A673 (cell line): ENCODE data around the gene AGBL2. TPM values are rescaled to one million over a fixed set of nuclear protein-coding genes. Genes with fewer than 3 reads are reported as not detected.

Source experiments
- BruUV-seq: library from RNA; stranded (reverse); fragments of 400-500 nt; replicated peaks from 2 replicates; lab custom pipeline; 2021; lab: Mats Ljungman, UMichigan
- CTCF ChIA-PET: fragments of 300-600 bp; sonication (Branson Sonifier 250); formaldehyde crosslinking; loops from one replicate; lab custom pipeline; 2022; ENCODE audit warnings: antibody characterized with exemption; lab: Charles Lee
- POLR2A ChIA-PET: fragments of 300-600 bp; sonication (Branson Sonifier 250); formaldehyde crosslinking; loops from one replicate; lab custom pipeline; 2022; ENCODE audit warnings: antibody characterized with exemption; ENCODE audit not compliant: low non-redundant PET; lab: Charles Lee
- DNase-seq: peaks from one replicate; pipeline ENCODE4 v3.0.0-alpha.2; 2015; ENCODE audit warnings: low spot score
- H3K27ac ChIP-seq: fragments of 200-600 bp; sonication (generic); 2 replicates; pipeline ENCODE4 v1.5.1; 2016; ENCODE audit warnings: mixed run types, low read depth, mild to moderate bottlenecking, mixed read lengths, antibody characterized with exemption, low read length; ENCODE audit not compliant: poor library complexity, severe bottlenecking
- H3K27me3 ChIP-seq: fragments of 200-600 bp; sonication (generic); replicated peaks from 2 replicates; pipeline ENCODE4 v1.6.1; 2017; ENCODE audit warnings: mixed run types, low read depth, mild to moderate bottlenecking, mixed read lengths, antibody characterized with exemption, low read length; ENCODE audit not compliant: insufficient read depth, poor library complexity
- H3K36me3 ChIP-seq: fragments of 200-600 bp; sonication (generic); 2 replicates; pipeline ENCODE4 v1.6.1; 2016; ENCODE audit warnings: mixed run types, mild to moderate bottlenecking, mixed read lengths, antibody characterized with exemption, low read length; ENCODE audit not compliant: insufficient read depth, poor library complexity, severe bottlenecking
- H3K4me1 ChIP-seq: fragments of 200-600 bp; sonication (generic); 2 replicates; pipeline ENCODE4 v1.6.1; 2017; ENCODE audit warnings: mixed run types, mild to moderate bottlenecking, mixed read lengths, antibody characterized with exemption, low read length; ENCODE audit not compliant: insufficient read depth, poor library complexity, severe bottlenecking
- H3K4me3 ChIP-seq: fragments of 200-600 bp; sonication (generic); 2 replicates; pipeline ENCODE4 v1.5.1; 2016; ENCODE audit warnings: low read depth, mixed run types, mild to moderate bottlenecking, mixed read lengths, low read length; ENCODE audit not compliant: poor library complexity, severe bottlenecking
- H3K9me3 ChIP-seq: fragments of 200-600 bp; sonication (generic); 2 replicates; pipeline ENCODE4 v1.6.1; 2016; ENCODE audit warnings: mixed run types, low read depth, mild to moderate bottlenecking, mixed read lengths, antibody characterized with exemption, low read length; ENCODE audit not compliant: poor library complexity, severe bottlenecking
- CTCF ChIP-seq: fragments of 300-800, 200-600 bp; sonication (generic); conservative IDR thresholded peaks from 2 replicates; pipeline ENCODE4 v1.5.1; 2017; ENCODE audit warnings: low read depth, mild to moderate bottlenecking, antibody characterized with exemption, low read length, moderate library complexity, mixed read lengths
- EZH2 ChIP-seq: fragments of 200-600 bp; sonication (generic); IDR thresholded peaks from 2 replicates; pipeline ENCODE4 v1.6.1; 2017; ENCODE audit warnings: borderline replicate concordance, low read depth, mild to moderate bottlenecking, mixed read lengths, antibody characterized with exemption, low read length; ENCODE audit not compliant: poor library complexity, severe bottlenecking
- intact Hi-C: fragments of 100-400 bp; cut with micrococcal nuclease; formaldehyde crosslinking; loops from one replicate; pipeline ENCODE4 v1.10.0; 2022; ENCODE audit not compliant: unreplicated experiment
- total RNA-seq: library from RNA; stranded (reverse); gene quantifications from 2 replicates; pipeline ENCODE4 v1.2.3, GENCODE V29; 2021

Gene AGBL2
- total RNA-seq, 1 experiment from 2014 or later: 6.5 TPM

- intact Hi-C loops: no loop called here
- no peak for DNase-seq
- H3K4me1 ChIP-seq: no peaks in the 10 kb centered on the region
- no TSS peak for BruUV-seq
- H3K4me3 ChIP-seq: no peak overlapping the region
- no peaks in the 10 kb centered on the region for H3K9me3 ChIP-seq
- POLR2A ChIA-PET: interaction anchor here (0.8 kb wide), 1 partner anchor 14 kb away, joined by 3 read pairs; no protein-coding TSS in a partner anchor
- H3K27ac ChIP-seq: no peak overlapping the region
- no peaks in the 10 kb centered on the region for H3K27me3 ChIP-seq
- CTCF ChIA-PET: no interaction called here
- H3K36me3 ChIP-seq: peaks cover 33% of the 10 kb centered on the region
- TF ChIP-seq CTCF: no peak
- no peak for TF ChIP-seq EZH2
Observed at GRCh38 chr11:47615249-47615648, 99.9 kb downstream of the AGBL2 start.

- Histone ChIP-seq H3K27me3 (no peaks in the 10 kb centered on the region), H3K4me1 (no peaks in the 10 kb centered on the region), H3K27ac (no peak overlapping the region), H3K9me3 (no peaks in the 10 kb centered on the region), H3K4me3 (no peak overlapping the region), H3K36me3 (peaks cover 5% of the 10 kb centered on the region)
- ChIA-PET POLR2A (interaction anchor here (1.1 kb wide), 1 partner anchor 10 kb away, joined by 5 read pairs; no protein-coding TSS in a partner anchor), CTCF (no interaction called here)
- no peak for DNase-seq
- no peak for TF ChIP-seq CTCF
- no peak for TF ChIP-seq EZH2
- intact Hi-C loops: no loop called here
- BruUV-seq: no TSS peak
Observed at GRCh38 chr11:47611348-47611794, 103.8 kb downstream of the AGBL2 start.

DNA sequence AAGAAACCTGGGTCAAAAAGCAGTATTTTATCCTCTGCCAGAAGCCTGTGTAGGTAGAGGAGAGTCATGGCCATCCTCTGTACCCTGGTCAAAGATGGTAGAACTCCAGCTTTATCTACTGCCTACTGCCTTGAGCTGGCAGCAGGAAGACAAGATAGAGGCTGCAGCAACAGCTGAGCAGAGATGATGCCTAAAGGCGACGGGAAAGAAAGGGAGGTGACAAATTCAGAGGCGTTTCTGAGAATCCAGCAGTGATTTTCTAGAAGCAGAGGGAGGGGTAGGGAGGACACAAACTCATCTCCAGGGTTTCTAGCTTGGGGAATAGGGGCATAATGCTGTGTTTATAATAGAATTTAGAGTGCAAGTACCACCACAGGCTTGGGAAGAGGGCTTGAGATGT, 105.5 kb downstream of the AGBL2 start:
- intact Hi-C loops: no loop called here
- Histone ChIP-seq H3K27ac (no peak overlapping the region), H3K9me3 (no peaks in the 10 kb centered on the region), H3K4me1 (no peaks in the 10 kb centered on the region), H3K4me3 (no peak overlapping the region), H3K36me3 (no peaks in the 10 kb centered on the region), H3K27me3 (no peaks in the 10 kb centered on the region)
- TF ChIP-seq CTCF (no peak), EZH2 (no peak)
- ChIA-PET POLR2A (no interaction called here), CTCF (no interaction called here)
- BruUV-seq: no TSS peak
- DNase-seq: no peak

Other genes starting within 250 kb of the AGBL2 start
- gene CELF1, start 162.2 kb downstream of the AGBL2 start, total RNA-seq: 246 and 257 TPM in 2 replicates
- gene PTPMT1, start 149.8 kb downstream of the AGBL2 start, total RNA-seq: 68.1 and 74.3 TPM in 2 replicates
- 42.8 and 44.0 TPM in 2 replicates for gene KBTBD4, start 136.4 kb downstream of the AGBL2 start, total RNA-seq
- 412 and 444 TPM in 2 replicates for gene NDUFS3, start 136.3 kb downstream of the AGBL2 start, total RNA-seq
- gene FAM180B, start 128.7 kb downstream of the AGBL2 start, total RNA-seq: 0.28 and 0.62 TPM in 2 replicates
- 0.31 and 0.41 TPM in 2 replicates for gene C1QTNF4, start 121.0 kb downstream of the AGBL2 start, total RNA-seq
- 367 and 382 TPM in 2 replicates for gene MTCH2, start 72.8 kb downstream of the AGBL2 start, total RNA-seq
- gene FNBP4, start 52.0 kb upstream of the AGBL2 start, total RNA-seq: 297 and 309 TPM in 2 replicates
- 162 and 172 TPM in 2 replicates for gene NUP160, start 133.0 kb upstream of the AGBL2 start, total RNA-seq